HepG2 (cell line): Measurements from ENCODE around the gene DPP7. TPM values are rescaled to one million over a fixed set of nuclear protein-coding genes. Genes with fewer than 3 reads are reported as not detected.

Source experiments
- CBFB ChIP-seq: sonication (generic); formaldehyde crosslinking; IDR thresholded peaks from 2 replicates; pipeline ENCODE4 v1.4.0; 2020; ENCODE audit warnings: missing genetic modification reagents
- CBX2 ChIP-seq, 2 experiments: fragments of 200-600 bp in 1 of 2; sonication (generic); formaldehyde crosslinking in 1 of 2; IDR thresholded peaks; 2 replicates each; pipeline versions ENCODE4 v1.7.0 to v1.8.1; 2018 to 2022; ENCODE audit warnings: low read depth in 2 of 2, low read length in 1 of 2, mild to moderate bottlenecking in 1 of 2, missing genetic modification reagents in 1 of 2
- CREB1 ChIP-seq, 2 experiments: fragments of 450-650 bp in 1 of 2; IDR thresholded peaks; 2 replicates each; pipeline ENCODE4 v1.6.1; 2016 to 2017; ENCODE audit warnings: control low read depth in 1 of 2, mild to moderate bottlenecking in 1 of 2, missing compliant biosample characterization in 1 of 2, missing genetic modification characterization in 1 of 2
- GABPA ChIP-seq, 2 experiments: IDR thresholded peaks; 2 replicates each; pipeline ENCODE4 v1.6.1; 2011 to 2016; ENCODE audit warnings: low read depth in 2 of 2, low read length in 1 of 2, missing biosample characterization in 1 of 2, missing genetic modification characterization in 1 of 2
- GPN1 ChIP-seq: sonication (generic); formaldehyde crosslinking; IDR thresholded peaks from 2 replicates; pipeline ENCODE4 v1.5.1; 2020; ENCODE audit warnings: missing genetic modification reagents, borderline replicate concordance
- HDAC1 ChIP-seq: sonication (generic); formaldehyde crosslinking; IDR thresholded peaks from 2 replicates; pipeline ENCODE4 v1.5.1; 2020; ENCODE audit warnings: mild to moderate bottlenecking, missing genetic modification reagents
- RCOR2 ChIP-seq: IDR thresholded peaks from 2 replicates; pipeline ENCODE4 v1.6.1; 2016; ENCODE audit warnings: missing biosample characterization, missing genetic modification reagents
- RFX5 ChIP-seq: IDR thresholded peaks from 2 replicates; pipeline ENCODE4 v1.6.1; 2011; ENCODE audit warnings: low read depth, low read length, improper control_type of control experiment
- SALL2 ChIP-seq: sonication (generic); formaldehyde crosslinking; IDR thresholded peaks from 2 replicates; pipeline ENCODE4 v1.8.1; 2023; ENCODE audit warnings: mild to moderate bottlenecking, missing genetic modification reagents, inconsistent platforms
- SRSF9 ChIP-seq: fragments of 200-400 bp; formaldehyde crosslinking; IDR thresholded peaks from 2 replicates; pipeline ENCODE4 v1.6.1; 2018; ENCODE audit warnings: borderline replicate concordance, mild to moderate bottlenecking, low read depth, low read length; ENCODE audit not compliant: insufficient read depth, poor library complexity, severe bottlenecking
- ZNF260 ChIP-seq: sonication (generic); formaldehyde crosslinking; IDR thresholded peaks from 2 replicates; pipeline ENCODE4 v1.4.0; 2020; ENCODE audit warnings: missing genetic modification reagents, low read depth, mild to moderate bottlenecking, borderline replicate concordance
- ZNF441 ChIP-seq: sonication (generic); formaldehyde crosslinking; IDR thresholded peaks from 2 replicates; pipeline ENCODE4 v1.7.0; 2021; ENCODE audit warnings: missing genetic modification reagents, borderline replicate concordance
- ZNF761 ChIP-seq: sonication (generic); formaldehyde crosslinking; conservative IDR thresholded peaks from 2 replicates; pipeline ENCODE4 v1.4.0; 2020; ENCODE audit warnings: mild to moderate bottlenecking, missing genetic modification reagents
- polyA plus RNA-seq, 8 experiments: library from polyadenylated mRNA; depleted of rRNA in 3 of 8; stranded (reverse) in 7 of 8; unstranded in 1 of 8; fragments of >200 nt; fragmentation: Illumina TruSeq in 4 of 8; extraction: Trizol in 4 of 8; gene quantifications; 2 replicates each; pipeline versions ENCODE4 v1.2.1 to v1.2.3, GENCODE V29; 2011 to 2016; ENCODE audit warnings: low read depth in 4 of 8, missing spikeins in 1 of 8, mixed read lengths in 1 of 8; ENCODE audit not compliant: insufficient read depth in 1 of 8
- total RNA-seq, 5 experiments: library from RNA; depleted of rRNA; stranded (reverse); fragments of >200 nt; fragmentation: Illumina TruSeq; extraction: Trizol; gene quantifications; 2 replicates each; pipeline ENCODE4 v1.2.3, GENCODE V29; 2016; ENCODE audit warnings: low read depth in 1 of 5
- TF ChIP-seq, protein P1 (sequence below): sonication (generic); formaldehyde crosslinking; IDR thresholded peaks from 2 replicates; pipeline ENCODE4 v1.9.0; 2021; ENCODE audit warnings: missing genetic modification reagents, borderline replicate concordance
- TF ChIP-seq, protein P2 (sequence below): sonication (generic); formaldehyde crosslinking; IDR thresholded peaks from 2 replicates; pipeline ENCODE4 v1.5.1; 2020; ENCODE audit warnings: missing genetic modification reagents, mild to moderate bottlenecking, borderline replicate concordance
- TF ChIP-seq, protein P3 (sequence below): fragments of 450-650 bp; IDR thresholded peaks from 2 replicates; pipeline ENCODE4 v1.6.1; 2017
- TF ChIP-seq, protein P4 (sequence below): sonication (generic); formaldehyde crosslinking; IDR thresholded peaks from 2 replicates; pipeline ENCODE4 v1.5.1; 2020; ENCODE audit warnings: mild to moderate bottlenecking, moderate library complexity, missing genetic modification reagents
- TF ChIP-seq, protein P5 (sequence below): IDR thresholded peaks from 2 replicates; pipeline ENCODE4 v1.6.1; 2016; ENCODE audit warnings: low read depth, borderline replicate concordance

DPP7 gene
- total and polyA plus RNA-seq, 2 of the 13 experiments (the other 11 are each of a cell fraction or from before 2014, with no cell fraction given) = 1.2 to 4.5 TPM

DNA sequence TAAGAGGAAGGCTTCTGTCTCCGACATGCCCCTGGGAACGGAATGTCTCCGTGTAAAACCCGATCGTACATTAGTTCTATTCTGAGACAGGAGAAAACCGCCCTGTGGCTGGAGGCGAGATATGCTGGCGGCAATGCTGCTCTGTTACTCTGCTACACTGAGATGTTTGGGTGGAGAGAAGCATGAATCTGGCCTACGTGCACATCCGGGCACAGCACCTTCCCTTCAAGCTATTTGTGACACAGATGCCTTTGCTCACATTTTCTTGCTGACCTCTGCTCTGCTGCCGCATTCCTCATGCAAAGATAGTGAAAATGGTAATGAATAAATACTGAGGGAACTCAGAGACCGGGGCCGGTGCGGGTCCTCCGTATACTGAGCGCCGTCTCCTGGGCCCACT, 2.2 kb upstream of the DPP7 start (continued):
- TF ChIP-seq, protein P1, sequence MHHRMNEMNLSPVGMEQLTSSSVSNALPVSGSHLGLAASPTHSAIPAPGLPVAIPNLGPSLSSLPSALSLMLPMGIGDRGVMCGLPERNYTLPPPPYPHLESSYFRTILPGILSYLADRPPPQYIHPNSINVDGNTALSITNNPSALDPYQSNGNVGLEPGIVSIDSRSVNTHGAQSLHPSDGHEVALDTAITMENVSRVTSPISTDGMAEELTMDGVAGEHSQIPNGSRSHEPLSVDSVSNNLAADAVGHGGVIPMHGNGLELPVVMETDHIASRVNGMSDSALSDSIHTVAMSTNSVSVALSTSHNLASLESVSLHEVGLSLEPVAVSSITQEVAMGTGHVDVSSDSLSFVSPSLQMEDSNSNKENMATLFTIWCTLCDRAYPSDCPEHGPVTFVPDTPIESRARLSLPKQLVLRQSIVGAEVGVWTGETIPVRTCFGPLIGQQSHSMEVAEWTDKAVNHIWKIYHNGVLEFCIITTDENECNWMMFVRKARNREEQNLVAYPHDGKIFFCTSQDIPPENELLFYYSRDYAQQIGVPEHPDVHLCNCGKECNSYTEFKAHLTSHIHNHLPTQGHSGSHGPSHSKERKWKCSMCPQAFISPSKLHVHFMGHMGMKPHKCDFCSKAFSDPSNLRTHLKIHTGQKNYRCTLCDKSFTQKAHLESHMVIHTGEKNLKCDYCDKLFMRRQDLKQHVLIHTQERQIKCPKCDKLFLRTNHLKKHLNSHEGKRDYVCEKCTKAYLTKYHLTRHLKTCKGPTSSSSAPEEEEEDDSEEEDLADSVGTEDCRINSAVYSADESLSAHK (CRISPR knock-in tag) = no peak
- peak; percentile 19; the same call in 1 of the 2 replicates for TF ChIP-seq ZNF441 (CRISPR knock-in tag)
- no peak for TF ChIP-seq RCOR2 (CRISPR knock-in tag)
- TF ChIP-seq GABPA (IDR thresholded peaks at IDR 0.05; ENCODE audit: low read depth, low read length) = no peak
- 0 out of 2 replicates have a peak, but pooled peaks have one; percentile 15 for TF ChIP-seq GABPA (CRISPR knock-in tag; IDR thresholded peaks at IDR 0.05; ENCODE audit: low read depth)
- TF ChIP-seq, protein P2, sequence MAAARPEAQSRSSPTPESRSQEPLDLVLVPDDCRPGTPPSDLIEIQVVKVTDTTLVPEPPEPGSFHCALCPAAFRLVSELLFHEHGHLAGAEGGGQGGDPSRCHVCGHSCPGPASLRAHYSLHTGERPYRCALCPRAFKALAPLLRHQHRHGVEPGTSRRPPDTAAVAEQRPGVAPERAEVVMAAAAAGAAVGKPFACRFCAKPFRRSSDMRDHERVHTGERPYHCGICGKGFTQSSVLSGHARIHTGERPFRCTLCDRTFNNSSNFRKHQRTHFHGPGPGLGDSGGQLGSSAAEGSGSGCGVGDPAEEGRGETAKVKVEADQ = no peak
- no peak for TF ChIP-seq SALL2
- peak; percentile 36; the same call in 1 of the 2 replicates for TF ChIP-seq CREB1 (IDR thresholded peaks at IDR 0.05)
- TF ChIP-seq CREB1 (CRISPR knock-in tag; IDR thresholded peaks at IDR 0.05) = no peak
- TF ChIP-seq, protein P3, sequence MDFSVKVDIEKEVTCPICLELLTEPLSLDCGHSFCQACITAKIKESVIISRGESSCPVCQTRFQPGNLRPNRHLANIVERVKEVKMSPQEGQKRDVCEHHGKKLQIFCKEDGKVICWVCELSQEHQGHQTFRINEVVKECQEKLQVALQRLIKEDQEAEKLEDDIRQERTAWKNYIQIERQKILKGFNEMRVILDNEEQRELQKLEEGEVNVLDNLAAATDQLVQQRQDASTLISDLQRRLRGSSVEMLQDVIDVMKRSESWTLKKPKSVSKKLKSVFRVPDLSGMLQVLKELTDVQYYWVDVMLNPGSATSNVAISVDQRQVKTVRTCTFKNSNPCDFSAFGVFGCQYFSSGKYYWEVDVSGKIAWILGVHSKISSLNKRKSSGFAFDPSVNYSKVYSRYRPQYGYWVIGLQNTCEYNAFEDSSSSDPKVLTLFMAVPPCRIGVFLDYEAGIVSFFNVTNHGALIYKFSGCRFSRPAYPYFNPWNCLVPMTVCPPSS = no peak
- peak; percentile 48 for TF ChIP-seq HDAC1 (CRISPR knock-in tag)
- 0 out of 2 replicates have a peak, but pooled peaks have one; percentile 55 for TF ChIP-seq ZNF761 (CRISPR knock-in tag)
- TF ChIP-seq, protein P4, sequence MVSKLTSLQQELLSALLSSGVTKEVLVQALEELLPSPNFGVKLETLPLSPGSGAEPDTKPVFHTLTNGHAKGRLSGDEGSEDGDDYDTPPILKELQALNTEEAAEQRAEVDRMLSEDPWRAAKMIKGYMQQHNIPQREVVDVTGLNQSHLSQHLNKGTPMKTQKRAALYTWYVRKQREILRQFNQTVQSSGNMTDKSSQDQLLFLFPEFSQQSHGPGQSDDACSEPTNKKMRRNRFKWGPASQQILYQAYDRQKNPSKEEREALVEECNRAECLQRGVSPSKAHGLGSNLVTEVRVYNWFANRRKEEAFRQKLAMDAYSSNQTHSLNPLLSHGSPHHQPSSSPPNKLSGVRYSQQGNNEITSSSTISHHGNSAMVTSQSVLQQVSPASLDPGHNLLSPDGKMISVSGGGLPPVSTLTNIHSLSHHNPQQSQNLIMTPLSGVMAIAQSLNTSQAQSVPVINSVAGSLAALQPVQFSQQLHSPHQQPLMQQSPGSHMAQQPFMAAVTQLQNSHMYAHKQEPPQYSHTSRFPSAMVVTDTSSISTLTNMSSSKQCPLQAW (CRISPR knock-in tag) = 0 out of 2 replicates have a peak, but pooled peaks have one; percentile 33
- TF ChIP-seq, protein P5, sequence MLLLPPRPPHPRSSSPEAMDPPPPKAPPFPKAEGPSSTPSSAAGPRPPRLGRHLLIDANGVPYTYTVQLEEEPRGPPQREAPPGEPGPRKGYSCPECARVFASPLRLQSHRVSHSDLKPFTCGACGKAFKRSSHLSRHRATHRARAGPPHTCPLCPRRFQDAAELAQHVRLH (CRISPR knock-in tag) = 0 out of 2 replicates have a peak, but pooled peaks have one; percentile 16
- TF ChIP-seq GPN1 (CRISPR knock-in tag) = no peak
- no peak for TF ChIP-seq RFX5
- TF ChIP-seq CBX2 (IDR thresholded peaks at IDR 0.05; ENCODE audit: low read depth, low read length) = no peak
- no peak for TF ChIP-seq CBX2 (CRISPR knock-in tag; IDR thresholded peaks at IDR 0.05; ENCODE audit: low read depth)
- no peak for TF ChIP-seq CBFB (CRISPR knock-in tag)
- TF ChIP-seq SRSF9 = no peak
- TF ChIP-seq ZNF260 (CRISPR knock-in tag) = no peak
